ENCODE data around the gene OPCML. TPM values are rescaled to one million over a fixed set of nuclear protein-coding genes. Genes with fewer than 3 reads are reported as not detected.
A peak's percentile ranks its signal among the peaks of the same experiment; 100 is the strongest.

Gene OPCML
- total RNA-seq, 4 donors from 2014 or later, result 0.16 TPM; not detected in 3

- intact Hi-C loops (cut with DNase I; ENCODE audit: low total_unique reads), result no loop called here
- TF ChIP-seq, protein P1, sequence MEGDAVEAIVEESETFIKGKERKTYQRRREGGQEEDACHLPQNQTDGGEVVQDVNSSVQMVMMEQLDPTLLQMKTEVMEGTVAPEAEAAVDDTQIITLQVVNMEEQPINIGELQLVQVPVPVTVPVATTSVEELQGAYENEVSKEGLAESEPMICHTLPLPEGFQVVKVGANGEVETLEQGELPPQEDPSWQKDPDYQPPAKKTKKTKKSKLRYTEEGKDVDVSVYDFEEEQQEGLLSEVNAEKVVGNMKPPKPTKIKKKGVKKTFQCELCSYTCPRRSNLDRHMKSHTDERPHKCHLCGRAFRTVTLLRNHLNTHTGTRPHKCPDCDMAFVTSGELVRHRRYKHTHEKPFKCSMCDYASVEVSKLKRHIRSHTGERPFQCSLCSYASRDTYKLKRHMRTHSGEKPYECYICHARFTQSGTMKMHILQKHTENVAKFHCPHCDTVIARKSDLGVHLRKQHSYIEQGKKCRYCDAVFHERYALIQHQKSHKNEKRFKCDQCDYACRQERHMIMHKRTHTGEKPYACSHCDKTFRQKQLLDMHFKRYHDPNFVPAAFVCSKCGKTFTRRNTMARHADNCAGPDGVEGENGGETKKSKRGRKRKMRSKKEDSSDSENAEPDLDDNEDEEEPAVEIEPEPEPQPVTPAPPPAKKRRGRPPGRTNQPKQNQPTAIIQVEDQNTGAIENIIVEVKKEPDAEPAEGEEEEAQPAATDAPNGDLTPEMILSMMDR (IDR thresholded peaks at IDR 0.05), result no peak
- no peak for TF ChIP-seq POLR2A (IDR thresholded peaks at IDR 0.05)
- 82 to 85% methylated on average over 4 of the region's 4 CpGs for WGBS, 2 donors
- H3K4me3 ChIP-seq (ENCODE audit: low read depth, poor library complexity, severe bottlenecking), result no peak overlapping the region
- no peak for DNase-seq (ENCODE audit: low spot score in 2 of 2)
Observed at GRCh38 chr11:132969892-132970291, 562.4 kb downstream of the OPCML start.

GRCh38 chr11:132962041-132962440 is 570.3 kb downstream of the OPCML start:
- no peak for TF ChIP-seq POLR2A (IDR thresholded peaks at IDR 0.05)
- TF ChIP-seq, protein P1 (IDR thresholded peaks at IDR 0.05), result no peak
- intact Hi-C loops (cut with DNase I; ENCODE audit: low total_unique reads), result no loop called here
- peak in 1 of 2 donors; percentile 29 for DNase-seq (ENCODE audit: low spot score in 2 of 2)
- 39 to 40% methylated on average over 6 of the region's 6 CpGs for WGBS, 2 donors
- no peak overlapping the region for H3K4me3 ChIP-seq (ENCODE audit: low read depth, poor library complexity, severe bottlenecking)

DNA sequence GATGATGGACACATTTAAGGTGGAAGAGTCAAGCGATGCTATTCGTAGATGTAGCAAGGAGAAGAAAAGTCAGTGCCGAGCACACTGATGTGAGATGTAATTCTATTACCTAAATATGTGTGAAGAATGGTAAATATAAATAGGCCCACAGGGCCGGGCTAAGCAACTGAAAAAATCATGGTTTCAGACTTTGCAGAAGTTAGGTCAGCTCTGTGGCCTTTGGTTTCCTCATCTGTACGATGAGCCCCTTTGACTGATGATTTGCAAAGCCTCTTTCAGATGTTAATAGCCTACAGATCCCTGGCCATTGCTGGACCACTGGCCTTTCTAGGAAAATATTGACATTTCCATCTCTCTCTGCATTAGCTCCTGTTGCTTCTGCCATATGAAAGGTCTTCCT is 570.8 kb downstream of the OPCML start:
- H3K4me3 ChIP-seq (ENCODE audit: low read depth, poor library complexity, severe bottlenecking), result no peak overlapping the region
- WGBS, 2 donors, result 88 to 89% methylated on average over 5 of the region's 5 CpGs
- intact Hi-C loops (cut with DNase I; ENCODE audit: low total_unique reads), result no loop called here

GRCh38 chr11:132960273-132961078 is 571.8 kb downstream of the OPCML start:
- intact Hi-C loops (cut with DNase I; ENCODE audit: low total_unique reads), result no loop called here
- DNase-seq (ENCODE audit: low spot score in 2 of 2), result no peak
- TF ChIP-seq, protein P1 (IDR thresholded peaks at IDR 0.05), result no peak
- TF ChIP-seq POLR2A (IDR thresholded peaks at IDR 0.05), result no peak
- no peak overlapping the region for H3K4me3 ChIP-seq (ENCODE audit: low read depth, poor library complexity, severe bottlenecking)
- 58 to 72% methylated on average over 21 of the region's 21 CpGs for WGBS, 2 donors

More for the DNA sequence above, 570.8 kb downstream of the OPCML start:
- no peak for DNase-seq (ENCODE audit: low spot score in 2 of 2)
- TF ChIP-seq, protein P1 (IDR thresholded peaks at IDR 0.05), result no peak
- TF ChIP-seq POLR2A (IDR thresholded peaks at IDR 0.05), result no peak

DNA sequence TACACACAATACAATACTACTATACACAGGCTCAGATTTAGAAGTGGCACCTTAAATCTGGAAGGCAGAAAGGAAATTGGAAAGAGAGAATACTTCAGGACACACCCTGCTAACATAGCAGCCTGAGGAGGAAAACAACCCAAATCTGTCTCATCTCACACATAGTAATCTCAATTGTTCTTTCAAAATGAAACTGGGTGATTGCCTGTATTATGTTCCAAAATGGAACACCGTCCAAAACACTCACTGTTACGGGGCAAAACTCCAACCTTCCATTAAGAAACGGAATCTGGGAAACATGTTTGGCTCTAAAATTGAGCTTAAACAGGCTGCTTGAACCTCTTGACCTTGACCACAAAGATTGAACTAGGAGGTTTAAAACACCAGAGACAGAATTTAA is 572.6 kb downstream of the OPCML start:
- no peak for DNase-seq (ENCODE audit: low spot score in 2 of 2)
- no peak for TF ChIP-seq POLR2A (IDR thresholded peaks at IDR 0.05)
- TF ChIP-seq, protein P1 (IDR thresholded peaks at IDR 0.05), result no peak
- no peak overlapping the region for H3K4me3 ChIP-seq (ENCODE audit: low read depth, poor library complexity, severe bottlenecking)
- intact Hi-C loops (cut with DNase I; ENCODE audit: low total_unique reads), result no loop called here
- WGBS, 2 donors, result 19 to 32% methylated on average over 3 of the region's 3 CpGs

Measured in lower leg skin (tissue), 4 donors.